Inferior parietal cortex (tissue), 1 donor: ENCODE data around the gene SNED1.
"Not testable (repeated sequence)": the region's sequence is repeated elsewhere in the genome, so short reads cannot be mapped to it uniquely, and the experiment has no call there.

Source experiments
- DNase-seq: peaks from one replicate; pipeline ENCODE4 v3.0.0-alpha.2; 2016; ENCODE audit errors: extremely low spot score

The SNED1 gene

GRCh38 chr2:241083091-241083415 lies 84.6 kb downstream of the SNED1 start:
- DNase-seq = no peak

- no peak for DNase-seq
These were observed 86.5 kb downstream of the SNED1 start for GRCh38 chr2:241084856-241085444.

- DNase-seq = no peak
These were observed 89.2 kb downstream of the SNED1 start for GRCh38 chr2:241087420-241088268.

GRCh38 chr2:241088376-241088775 lies 90.0 kb downstream of the SNED1 start:
- no peak for DNase-seq

- no peak for DNase-seq
These were observed 90.6 kb downstream of the SNED1 start for GRCh38 chr2:241088791-241089732.

- no peak for DNase-seq
These were observed 92.8 kb downstream of the SNED1 start for GRCh38 chr2:241091201-241091600.

GRCh38 chr2:241091734-241092445 lies 93.5 kb downstream of the SNED1 start:
- DNase-seq = no peak

- DNase-seq = no peak
These were observed 94.3 kb downstream of the SNED1 start for GRCh38 chr2:241092677-241093076.

- not testable (repeated sequence) for DNase-seq
These were observed 94.8 kb downstream of the SNED1 start for GRCh38 chr2:241093133-241093781.

- DNase-seq = no peak
These were observed 95.8 kb downstream of the SNED1 start for GRCh38 chr2:241094172-241094571.

GRCh38 chr2:241094924-241095420 lies 96.6 kb downstream of the SNED1 start:
- no peak for DNase-seq

GRCh38 chr2:241095594-241096290 lies 97.3 kb downstream of the SNED1 start:
- no peak for DNase-seq

GRCh38 chr2:241096979-241097378 lies 98.6 kb downstream of the SNED1 start:
- DNase-seq = no peak

GRCh38 chr2:241099246-241099645 lies 100.8 kb downstream of the SNED1 start:
- no peak for DNase-seq

- peak; percentile 86 for DNase-seq
These were observed 103.9 kb downstream of the SNED1 start, which contains the start of gene MTERF4 for GRCh38 chr2:241102239-241102803. TSS of gene MTERF4 (minus strand) at chr2:241102287. CDS start at chr2:241102273, 14 bp downstream.

GRCh38 chr2:241103176-241103595 lies 104.8 kb downstream of the SNED1 start:
- DNase-seq = no peak

- not testable (repeated sequence) for DNase-seq
These were observed 106.2 kb downstream of the SNED1 start for GRCh38 chr2:241104611-241105010.

- no peak for DNase-seq
These were observed 107.2 kb downstream of the SNED1 start for GRCh38 chr2:241105641-241106040.

GRCh38 chr2:241107031-241107783 lies 108.8 kb downstream of the SNED1 start:
- DNase-seq = no peak
